Ishikawa (cell line): ENCODE measurements around the gene C11orf87.

Experiments used
- CEBPB ChIP-seq: IDR thresholded peaks from 2 replicates; pipeline ENCODE4 v1.6.1; 2012
- EP300 ChIP-seq: IDR thresholded peaks from 2 replicates; pipeline ENCODE4 v1.6.1; 2012; ENCODE audit warnings: borderline replicate concordance
- FOXM1 ChIP-seq: IDR thresholded peaks from 2 replicates; pipeline ENCODE4 v1.6.1; 2012; ENCODE audit warnings: low read depth, borderline replicate concordance
- MAX ChIP-seq: IDR thresholded peaks from 2 replicates; pipeline ENCODE4 v1.6.1; 2012
- RAD21 ChIP-seq: IDR thresholded peaks from 2 replicates; pipeline ENCODE4 v1.6.1; 2012; ENCODE audit warnings: low read depth
- REST ChIP-seq: IDR thresholded peaks from 2 replicates; pipeline ENCODE4 v1.6.1; 2012; ENCODE audit warnings: low read depth, mild to moderate bottlenecking
- TAF1 ChIP-seq: IDR thresholded peaks from 2 replicates; pipeline ENCODE4 v1.6.1; 2012; ENCODE audit warnings: low read depth, mild to moderate bottlenecking
- TCF12 ChIP-seq: IDR thresholded peaks from 2 replicates; pipeline ENCODE4 v1.6.1; 2012; ENCODE audit warnings: low read depth
- TEAD4 ChIP-seq: IDR thresholded peaks from 2 replicates; pipeline ENCODE4 v1.6.1; 2012
- YY1 ChIP-seq: IDR thresholded peaks from 2 replicates; pipeline ENCODE4 v1.6.1; 2012; ENCODE audit warnings: low read depth
- ZBTB7A ChIP-seq: IDR thresholded peaks from 2 replicates; pipeline ENCODE4 v1.6.1; 2012; ENCODE audit warnings: low read depth

GRCh38 chr11:109425554-109425953, 3.6 kb downstream of the C11orf87 start:
- TF ChIP-seq REST (no peak), EP300 (no peak), RAD21 (no peak), YY1 (no peak), TEAD4 (no peak), MAX (no peak), TAF1 (no peak), FOXM1 (no peak), CEBPB (no peak), TCF12 (no peak), ZBTB7A (no peak)
